NB4 (cell line): ENCODE measurements around the gene FRMPD4.

ENCODE experiments used
- MAX ChIP-seq: IDR thresholded peaks from 2 replicates; pipeline ENCODE4 v1.6.1; 2011; ENCODE audit warnings: low read depth, low read length
- MYC ChIP-seq: IDR thresholded peaks from 2 replicates; pipeline ENCODE4 v1.6.1; 2011; ENCODE audit warnings: low read depth, low read length
- POLR2A ChIP-seq: IDR thresholded peaks from 2 replicates; pipeline ENCODE4 v1.6.1; 2011; ENCODE audit warnings: mild to moderate bottlenecking; ENCODE audit not compliant: insufficient read length; ENCODE audit errors: extremely low read depth
- TF ChIP-seq, protein P1 (sequence below): IDR thresholded peaks from one replicate; pipeline ENCODE4 v1.5.1; 2012; ENCODE audit warnings: low read depth, low read length

- TF ChIP-seq, protein P1, sequence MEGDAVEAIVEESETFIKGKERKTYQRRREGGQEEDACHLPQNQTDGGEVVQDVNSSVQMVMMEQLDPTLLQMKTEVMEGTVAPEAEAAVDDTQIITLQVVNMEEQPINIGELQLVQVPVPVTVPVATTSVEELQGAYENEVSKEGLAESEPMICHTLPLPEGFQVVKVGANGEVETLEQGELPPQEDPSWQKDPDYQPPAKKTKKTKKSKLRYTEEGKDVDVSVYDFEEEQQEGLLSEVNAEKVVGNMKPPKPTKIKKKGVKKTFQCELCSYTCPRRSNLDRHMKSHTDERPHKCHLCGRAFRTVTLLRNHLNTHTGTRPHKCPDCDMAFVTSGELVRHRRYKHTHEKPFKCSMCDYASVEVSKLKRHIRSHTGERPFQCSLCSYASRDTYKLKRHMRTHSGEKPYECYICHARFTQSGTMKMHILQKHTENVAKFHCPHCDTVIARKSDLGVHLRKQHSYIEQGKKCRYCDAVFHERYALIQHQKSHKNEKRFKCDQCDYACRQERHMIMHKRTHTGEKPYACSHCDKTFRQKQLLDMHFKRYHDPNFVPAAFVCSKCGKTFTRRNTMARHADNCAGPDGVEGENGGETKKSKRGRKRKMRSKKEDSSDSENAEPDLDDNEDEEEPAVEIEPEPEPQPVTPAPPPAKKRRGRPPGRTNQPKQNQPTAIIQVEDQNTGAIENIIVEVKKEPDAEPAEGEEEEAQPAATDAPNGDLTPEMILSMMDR = no peak
- TF ChIP-seq POLR2A (no peak), MAX (no peak), MYC (no peak)
These were observed 214.6 kb downstream of the FRMPD4 start for GRCh38 chrX:12352922-12353321.
